Ramos (cell line): ENCODE results near the gene PLXNA1.

Source experiments
- in situ Hi-C: fragments of 300-500 bp; cut with MboI; formaldehyde crosslinking; loops from one replicate; pipeline ENCODE4 v1.14.3; 2022; ENCODE audit warnings: low sequenced_read_pairs; ENCODE audit not compliant: unreplicated experiment

Gene PLXNA1

GRCh38 chr3:126984391-126985131, 1.6 kb downstream of the PLXNA1 start:
- in situ Hi-C loops = no loop called here

DNA sequence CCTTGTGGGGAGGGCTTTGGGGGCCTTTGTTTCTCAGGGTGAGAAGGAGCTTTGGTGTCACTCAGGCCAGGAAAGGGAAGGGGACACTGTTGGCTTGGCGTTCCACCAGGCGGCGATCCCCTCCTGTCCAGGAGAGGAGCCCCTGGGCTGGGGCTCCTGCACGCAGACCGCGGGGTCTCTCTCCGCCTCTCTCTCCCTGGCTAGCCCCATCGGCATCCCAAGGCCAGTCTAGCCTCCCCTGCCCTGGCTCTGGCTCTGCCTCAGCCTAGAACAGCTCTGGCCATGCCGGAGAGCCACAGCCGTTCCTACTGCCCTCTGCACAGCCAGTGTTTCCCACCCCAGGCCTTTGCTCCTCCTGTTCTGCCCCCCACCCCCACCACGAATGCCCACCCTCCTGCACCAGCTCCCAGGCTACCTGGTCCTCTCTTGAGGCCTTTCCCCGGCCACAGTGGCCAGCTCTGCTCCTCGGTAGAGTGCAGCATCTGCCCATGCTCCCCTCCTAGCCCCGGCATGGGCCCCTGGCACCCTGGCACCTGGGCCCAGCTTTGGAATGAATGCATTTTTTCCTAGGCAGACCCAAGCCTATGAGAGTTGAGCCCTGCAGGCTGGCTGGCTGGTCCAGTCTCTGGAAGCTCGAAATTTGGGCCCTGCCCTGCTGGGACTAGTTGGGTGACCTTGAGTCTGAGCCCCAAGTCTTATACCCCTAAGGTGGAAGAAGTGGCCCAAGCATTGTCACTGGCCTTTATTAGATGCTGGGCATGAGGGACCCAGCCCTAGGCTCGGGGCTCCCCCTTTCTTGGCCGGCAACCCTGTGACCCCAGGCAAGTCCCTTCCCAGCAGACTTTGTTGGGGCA, 2.4 kb downstream of the PLXNA1 start:
- in situ Hi-C loops = no loop called here

GRCh38 chr3:126986001-126986400, 3.1 kb downstream of the PLXNA1 start:
- in situ Hi-C loops = no loop called here

DNA sequence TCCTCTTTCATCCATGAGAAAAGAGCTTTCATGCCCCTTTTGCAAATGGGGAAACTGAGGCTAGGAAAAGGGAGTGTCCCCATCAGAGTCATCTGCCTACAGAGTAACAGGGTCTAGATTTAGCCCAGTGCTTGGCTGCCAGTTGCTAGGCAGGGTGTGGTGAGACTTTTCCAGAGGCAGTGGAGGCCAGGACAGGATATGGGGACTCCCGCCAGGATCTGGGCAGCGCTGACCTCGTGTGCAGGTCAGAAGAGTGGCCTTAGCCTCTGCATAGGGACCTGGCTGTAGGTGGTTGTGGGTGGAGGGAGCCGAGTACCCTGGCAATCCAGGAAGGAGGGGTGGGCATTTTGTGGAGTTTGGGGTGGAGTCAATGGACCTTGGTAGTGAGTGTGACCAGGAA, 4.2 kb downstream of the PLXNA1 start:
- in situ Hi-C loops = no loop called here

DNA sequence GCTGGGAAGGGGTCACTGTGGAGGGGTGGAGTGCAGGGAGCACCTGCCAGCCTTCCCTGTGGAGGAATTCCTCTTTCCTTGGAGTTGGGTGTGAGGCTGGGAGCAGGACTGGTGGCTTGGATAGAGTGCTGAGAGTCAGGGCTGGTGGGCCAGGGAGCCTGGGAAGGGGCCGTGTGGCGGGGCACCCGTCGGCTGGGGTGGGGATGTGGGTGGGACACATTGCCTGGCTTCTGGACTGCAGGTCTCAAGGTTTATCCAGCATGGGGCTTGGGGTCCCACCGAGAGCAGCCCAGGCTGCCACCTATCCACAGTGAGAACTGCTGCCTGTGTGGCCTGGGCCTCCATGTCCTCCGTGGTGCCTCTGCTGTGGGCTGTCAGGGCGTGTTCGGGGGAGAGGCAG, 4.7 kb downstream of the PLXNA1 start:
- in situ Hi-C loops = no loop called here

DNA sequence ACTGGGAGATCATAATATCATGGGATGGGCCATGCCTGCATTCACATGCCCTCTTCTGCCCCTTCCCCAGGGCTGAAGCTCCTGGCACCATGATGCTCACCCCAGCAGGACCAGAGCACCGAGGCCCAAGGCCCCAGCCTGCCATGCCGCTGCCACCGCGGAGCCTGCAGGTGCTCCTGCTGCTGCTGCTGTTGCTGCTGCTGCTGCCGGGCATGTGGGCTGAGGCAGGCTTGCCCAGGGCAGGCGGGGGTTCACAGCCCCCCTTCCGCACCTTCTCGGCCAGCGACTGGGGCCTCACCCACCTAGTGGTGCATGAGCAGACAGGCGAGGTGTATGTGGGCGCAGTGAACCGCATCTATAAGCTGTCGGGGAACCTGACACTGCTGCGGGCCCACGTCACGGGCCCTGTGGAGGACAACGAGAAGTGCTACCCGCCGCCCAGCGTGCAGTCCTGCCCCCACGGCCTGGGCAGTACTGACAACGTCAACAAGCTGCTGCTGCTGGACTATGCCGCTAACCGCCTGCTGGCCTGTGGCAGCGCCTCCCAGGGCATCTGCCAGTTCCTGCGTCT, 5.6 kb downstream of the PLXNA1 start:
- in situ Hi-C loops = no loop called here

- in situ Hi-C loops = no loop called here
These were observed 6.6 kb downstream of the PLXNA1 start for GRCh38 chr3:126989316-126990023.

DNA sequence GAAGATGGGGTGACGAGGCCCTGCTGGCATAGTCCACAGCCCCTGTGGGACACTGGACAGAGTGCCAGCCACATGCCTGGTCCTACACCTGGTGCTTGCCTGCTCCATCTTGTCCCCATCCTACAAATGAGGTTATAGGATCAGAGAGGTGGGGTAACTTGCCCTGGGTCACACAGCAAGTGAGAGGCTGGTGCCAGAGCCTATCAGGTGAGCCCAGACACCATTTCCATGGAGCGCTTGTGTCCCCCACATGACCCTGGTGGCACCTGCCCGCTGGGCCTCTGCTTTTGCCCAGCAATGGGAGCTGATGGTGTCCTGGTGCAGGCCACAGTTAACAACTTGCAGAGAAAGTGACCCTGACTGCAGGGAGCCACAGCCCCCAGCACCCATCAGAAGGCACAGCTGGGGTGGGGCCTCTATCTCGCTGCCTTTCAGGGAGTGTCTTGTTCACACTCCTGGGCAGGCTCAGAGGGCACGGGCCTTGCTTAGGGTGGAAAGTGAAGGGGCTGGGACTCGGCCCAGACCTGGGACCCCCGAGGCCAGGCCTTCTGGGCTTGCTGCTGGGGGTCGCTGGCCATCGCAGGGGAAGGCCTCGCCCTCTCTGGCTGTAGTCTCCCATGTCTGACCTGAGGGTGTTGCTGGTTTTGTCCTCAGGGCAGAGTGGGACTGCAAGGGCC, 7.2 kb downstream of the PLXNA1 start:
- in situ Hi-C loops = no loop called here

- in situ Hi-C loops = no loop called here
These were observed 8.0 kb downstream of the PLXNA1 start for GRCh38 chr3:126990890-126991289.

- in situ Hi-C loops = no loop called here
These were observed 8.7 kb downstream of the PLXNA1 start for GRCh38 chr3:126991366-126992200.

GRCh38 chr3:126992216-126992615, 9.3 kb downstream of the PLXNA1 start:
- in situ Hi-C loops = no loop called here

DNA sequence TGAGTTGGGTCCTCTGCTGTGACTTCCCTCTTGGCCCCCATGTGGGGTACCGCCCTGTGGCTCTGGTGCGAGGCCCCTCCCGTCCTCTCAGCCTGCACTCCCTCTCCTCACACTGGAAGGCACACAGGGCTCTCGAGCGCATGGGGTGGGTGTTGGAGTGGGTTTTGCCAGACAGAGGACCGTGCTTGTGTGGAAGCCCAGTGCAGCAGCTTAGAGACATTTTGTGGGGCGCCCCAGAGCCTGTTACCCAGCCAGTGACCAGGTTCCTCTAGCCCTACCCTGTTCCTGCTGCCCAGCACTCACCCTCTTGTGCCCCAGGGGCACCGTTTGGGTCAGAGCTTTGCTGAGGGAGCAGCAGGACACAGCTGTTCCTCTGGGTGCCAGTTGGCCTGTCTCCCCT, 9.9 kb downstream of the PLXNA1 start:
- in situ Hi-C loops = no loop called here

DNA sequence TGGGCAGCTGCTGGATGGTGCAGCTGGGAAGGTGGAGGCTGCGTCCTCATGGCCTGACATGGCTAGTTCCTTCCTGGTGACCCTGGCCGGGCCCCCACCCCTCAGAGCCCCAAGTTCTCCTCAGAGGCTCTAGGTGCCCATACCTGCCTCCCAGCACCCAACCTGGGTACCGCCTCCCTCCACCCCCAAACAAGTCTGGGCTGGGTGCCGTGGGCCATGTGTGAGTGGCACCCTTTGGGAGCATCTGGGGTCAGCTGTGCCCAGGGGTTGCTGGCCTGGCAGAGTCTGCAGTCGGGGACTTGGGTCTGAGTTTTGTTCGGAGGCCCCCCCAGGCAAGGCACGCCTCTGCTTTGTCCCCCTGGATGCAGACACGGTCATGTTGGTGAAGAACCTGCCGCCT, 10.5 kb downstream of the PLXNA1 start:
- in situ Hi-C loops = no loop called here

DNA sequence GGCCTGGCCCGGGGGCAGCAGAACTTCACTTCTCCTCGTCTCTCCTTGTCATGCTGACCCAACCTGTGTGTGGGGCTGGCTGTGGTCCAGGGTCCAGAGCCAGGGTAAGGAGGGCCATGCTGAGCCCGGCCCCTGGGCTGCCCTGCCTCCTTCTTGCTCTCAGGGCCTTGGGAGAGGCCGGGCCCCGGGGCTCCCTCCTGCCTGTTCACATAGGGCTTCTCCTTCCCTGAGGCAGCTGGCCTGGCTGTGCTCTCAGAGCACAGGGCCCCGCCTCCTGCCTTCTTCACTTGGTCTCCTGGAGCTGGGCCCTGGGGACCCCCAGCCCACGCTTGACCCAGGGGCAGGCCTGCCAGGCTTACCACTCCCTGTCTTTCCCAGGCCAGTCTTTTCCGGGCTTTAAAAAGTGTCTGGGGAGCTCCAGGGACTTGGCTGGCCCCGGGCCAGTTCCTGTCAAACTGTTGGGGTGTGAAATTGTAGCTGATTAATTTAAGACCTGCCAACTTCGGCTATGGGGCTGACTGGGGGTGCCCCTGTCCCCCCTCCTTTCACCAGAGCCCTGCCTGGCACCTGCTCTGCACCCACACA, 11.8 kb downstream of the PLXNA1 start:
- in situ Hi-C loops = no loop called here

- in situ Hi-C loops = no loop called here
These were observed 12.4 kb downstream of the PLXNA1 start for GRCh38 chr3:126995254-126995780.

DNA sequence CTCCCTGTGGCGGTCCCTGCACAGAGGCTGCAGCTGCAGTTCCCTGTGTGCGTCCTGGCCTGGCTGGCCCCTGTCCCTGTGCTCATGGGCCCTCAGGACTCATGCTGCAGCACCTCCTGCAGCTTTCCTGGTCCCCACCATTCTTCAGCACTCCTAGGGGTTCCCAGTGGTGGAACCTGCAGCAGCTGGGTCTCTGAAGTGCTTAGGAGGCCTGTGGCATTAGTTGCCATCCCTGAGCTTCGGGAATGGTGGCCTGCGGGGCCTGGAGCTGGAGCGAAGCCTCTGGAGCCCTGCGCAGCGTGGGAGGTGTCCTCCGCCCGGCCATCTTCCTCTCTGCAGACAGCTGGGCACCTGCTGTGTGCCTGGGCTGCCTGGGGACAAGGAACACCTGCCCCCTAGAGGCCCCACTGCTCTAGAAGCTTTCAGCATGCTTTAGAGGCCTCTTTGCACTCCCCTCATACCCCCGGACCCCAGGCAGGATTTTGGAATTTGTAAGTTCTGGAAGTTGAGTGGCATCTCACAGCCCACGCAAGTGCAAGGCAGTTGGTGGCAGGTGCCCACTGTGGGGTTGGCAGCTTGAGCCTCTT, 13.1 kb downstream of the PLXNA1 start:
- in situ Hi-C loops = no loop called here

DNA sequence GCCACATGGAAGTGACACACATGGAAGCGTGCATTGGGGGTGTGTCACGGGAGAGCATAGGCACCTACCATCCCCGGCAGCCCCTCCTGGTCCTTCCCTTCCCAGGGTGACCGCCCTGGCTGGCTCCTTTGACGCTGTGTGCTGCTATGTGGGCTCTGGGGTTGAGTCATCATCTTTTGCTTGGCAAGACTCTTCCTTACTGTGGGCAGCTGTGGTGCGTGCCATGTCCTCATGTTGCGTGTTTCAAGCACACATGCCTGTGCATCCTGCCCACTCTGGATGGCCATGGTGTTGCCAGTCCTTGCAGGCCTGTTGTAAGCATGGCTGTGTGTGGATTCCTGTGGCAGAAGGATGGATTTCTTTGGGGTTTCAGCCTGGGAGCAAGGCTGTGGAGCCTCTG, 14.0 kb downstream of the PLXNA1 start:
- in situ Hi-C loops = no loop called here

DNA sequence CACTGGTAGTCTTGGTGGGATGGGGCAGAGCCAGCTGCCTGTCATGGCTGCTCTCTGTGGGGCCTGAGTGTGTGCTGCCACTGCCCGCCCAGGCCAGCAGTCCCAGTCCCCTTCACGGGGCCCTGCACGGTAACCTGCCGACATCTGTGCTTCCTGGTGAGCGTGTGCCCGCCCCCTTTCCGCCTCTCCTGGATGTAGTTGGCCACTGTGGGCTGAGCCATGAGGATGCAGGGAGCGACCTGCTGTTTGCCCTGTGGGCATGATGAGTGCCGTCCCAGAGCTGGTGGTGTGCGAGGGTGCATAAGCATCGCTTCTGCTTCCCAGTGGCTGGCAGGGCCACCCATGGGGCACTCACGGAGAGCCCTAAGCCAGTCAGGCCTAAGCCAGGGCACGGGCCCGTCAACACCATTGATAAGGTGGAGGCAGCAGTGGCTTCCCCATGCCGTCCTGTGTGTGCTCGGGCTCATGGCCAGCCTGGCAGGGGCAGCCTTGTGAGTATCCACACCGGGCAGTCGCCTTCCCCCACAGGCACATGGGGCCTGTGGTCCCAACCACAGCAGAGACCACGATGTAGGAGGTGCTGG, 14.6 kb downstream of the PLXNA1 start:
- in situ Hi-C loops = no loop called here
